WI38 (cell line): ENCODE measurements around the gene RYR1.
"Not testable (repeated sequence)": the region's sequence is repeated elsewhere in the genome, so short reads cannot be mapped to it uniquely, and the experiment has no call there.

Experiments
- H3K4me3 ChIP-seq: 2 replicates; pipeline ENCODE4 v1.5.1; 2011; ENCODE audit warnings: low read depth, mild to moderate bottlenecking, control low read depth, low read length
- CTCF ChIP-seq: IDR thresholded peaks from 2 replicates; pipeline ENCODE4 v1.5.1; 2012; ENCODE audit warnings: low read depth, mild to moderate bottlenecking, control low read depth, low read length

The RYR1 gene

GRCh38 chr19:38420935-38421334, 12.6 kb upstream of the RYR1 start:
- no peak overlapping the region for H3K4me3 ChIP-seq
- no peak for TF ChIP-seq CTCF

GRCh38 chr19:38421856-38422255, 11.6 kb upstream of the RYR1 start:
- H3K4me3 ChIP-seq = no peak overlapping the region
- no peak for TF ChIP-seq CTCF

- no peak for TF ChIP-seq CTCF
- no peak overlapping the region for H3K4me3 ChIP-seq
These were observed 11.1 kb upstream of the RYR1 start for GRCh38 chr19:38422438-38422837.

- H3K4me3 ChIP-seq = no peak overlapping the region
- TF ChIP-seq CTCF = no peak
These were observed 9.2 kb upstream of the RYR1 start for GRCh38 chr19:38424272-38424671.

GRCh38 chr19:38425222-38425809, 8.2 kb upstream of the RYR1 start:
- H3K4me3 ChIP-seq = no peak overlapping the region
- no peak for TF ChIP-seq CTCF

GRCh38 chr19:38425810-38426466, 7.6 kb upstream of the RYR1 start, which contains the start of gene RASGRP4:
RASGRP4 (minus strand) TSS chr19:38426219; CDS start chr19:38426091, 128 bp downstream.
- no peak within 1 kb of the TSS for H3K4me3 ChIP-seq
- no peak for TF ChIP-seq CTCF

GRCh38 chr19:38427035-38427677, 6.3 kb upstream of the RYR1 start:
- not testable (repeated sequence) for H3K4me3 ChIP-seq
